Vagina (tissue), 2 donors: ENCODE results near the gene NRIP3.
"Not testable (repeated sequence)": the region's sequence is repeated elsewhere in the genome, so short reads cannot be mapped to it uniquely, and the experiment has no call there.

ENCODE experiments used
- CTCF ChIP-seq, 3 experiments: fragments of 450-650 bp in 2 of 3; fragments of 200-600 bp in 1 of 3; sonication (generic) in 1 of 3; IDR thresholded peaks; one replicate each; pipeline ENCODE4 v1.5.1; 2017 to 2019; ENCODE audit warnings: antibody characterized with exemption in 3 of 3, mild to moderate bottlenecking in 2 of 3, moderate library complexity in 2 of 3
- POLR2A ChIP-seq, 2 donors: fragments of 450-650 bp; IDR thresholded peaks; one replicate each; pipeline ENCODE4 v1.6.1; 2017; ENCODE audit warnings: antibody characterized with exemption in 2 of 2, mild to moderate bottlenecking in 2 of 2, moderate library complexity in 2 of 2

GRCh38 chr11:8935789-8936188, 68.0 kb downstream of the NRIP3 start:
- not testable (repeated sequence) for TF ChIP-seq CTCF, POLR2A (IDR thresholded peaks at IDR 0.05)
